ENCODE results near the gene SPRR2B.
"Not testable (repeated sequence)": the region's sequence is repeated elsewhere in the genome, so short reads cannot be mapped to it uniquely, and the experiment has no call there.

Gene SPRR2B

DNA sequence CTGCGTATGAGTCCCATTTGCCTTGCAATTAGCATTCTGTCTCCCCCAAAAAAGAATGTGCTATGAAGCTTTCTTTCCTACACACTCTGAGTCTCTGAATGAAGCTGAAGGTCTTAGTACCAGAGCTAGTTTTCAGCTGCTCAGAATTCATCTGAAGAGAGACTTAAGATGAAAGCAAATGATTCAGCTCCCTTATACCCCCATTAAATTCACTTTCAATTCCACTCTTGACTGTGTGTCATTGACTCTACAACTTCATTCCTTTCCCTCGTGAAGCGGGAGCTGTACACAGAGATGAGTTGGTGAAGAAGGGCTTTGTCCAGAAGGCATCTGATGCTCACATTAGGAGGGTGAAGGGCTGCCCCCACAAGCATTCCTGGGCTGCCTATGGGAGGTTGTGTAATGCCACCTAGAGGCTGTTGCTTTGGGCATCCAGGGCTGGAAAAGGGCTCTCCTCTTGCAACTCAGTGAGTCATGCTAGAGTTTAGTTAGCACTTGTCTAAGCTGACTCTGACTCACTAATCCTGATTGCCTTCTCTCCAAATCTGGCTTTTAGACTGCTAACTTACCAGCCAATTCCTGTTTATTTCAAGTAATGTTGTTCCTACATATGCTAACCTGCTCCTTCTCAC is 38.6 kb downstream of the SPRR2B start:
- DNase-seq (ENCODE audit: low spot score), result peak; percentile 1

DNA sequence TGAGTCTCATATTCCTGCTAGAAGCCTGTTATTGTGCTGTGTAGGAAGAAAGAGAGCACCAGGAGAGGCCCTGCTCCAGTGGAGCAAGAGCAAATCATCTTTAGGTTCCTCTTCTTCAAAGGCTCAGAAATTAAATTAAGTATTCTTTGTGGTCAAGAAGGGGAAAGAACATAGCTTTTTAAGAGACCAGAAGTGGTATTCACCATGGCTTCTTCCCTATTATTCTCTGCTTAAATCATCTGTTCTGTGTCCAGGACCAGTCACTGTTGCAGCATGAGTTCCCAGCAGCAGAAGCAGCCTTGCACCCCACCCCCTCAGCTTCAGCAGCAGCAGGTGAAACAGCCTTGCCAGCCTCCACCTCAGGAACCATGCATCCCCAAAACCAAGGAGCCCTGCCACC is 39.3 kb downstream of the SPRR2B start:
- DNase-seq (ENCODE audit: low spot score), result no peak

DNA sequence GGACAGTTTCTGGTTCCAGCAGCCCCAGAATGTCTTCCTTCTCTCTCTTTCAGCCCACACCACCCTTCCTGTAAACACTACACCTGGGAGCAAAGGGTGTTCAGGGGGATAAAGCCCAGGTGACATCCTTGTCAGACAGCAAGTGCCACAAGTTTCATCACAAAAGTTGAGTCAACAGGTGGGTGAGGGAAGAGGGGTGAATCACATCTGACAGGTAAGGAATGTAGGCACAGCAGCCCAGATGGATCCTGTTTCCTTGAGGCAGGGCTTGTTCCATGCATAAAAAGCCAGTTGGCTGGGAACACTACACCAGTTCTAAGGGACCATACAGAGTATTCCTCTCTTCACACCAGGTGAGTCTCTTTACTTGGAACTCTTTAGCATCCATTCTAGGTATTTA is 40.5 kb downstream of the SPRR2B start, which contains the start of gene SPRR1B:
Gene SPRR1B, plus strand, starts transcription at position 309 of the 400 bp plus-strand sequence. CDS start 1,143 bp downstream, outside the sequence.
- no peak for DNase-seq (ENCODE audit: low spot score)

DNA sequence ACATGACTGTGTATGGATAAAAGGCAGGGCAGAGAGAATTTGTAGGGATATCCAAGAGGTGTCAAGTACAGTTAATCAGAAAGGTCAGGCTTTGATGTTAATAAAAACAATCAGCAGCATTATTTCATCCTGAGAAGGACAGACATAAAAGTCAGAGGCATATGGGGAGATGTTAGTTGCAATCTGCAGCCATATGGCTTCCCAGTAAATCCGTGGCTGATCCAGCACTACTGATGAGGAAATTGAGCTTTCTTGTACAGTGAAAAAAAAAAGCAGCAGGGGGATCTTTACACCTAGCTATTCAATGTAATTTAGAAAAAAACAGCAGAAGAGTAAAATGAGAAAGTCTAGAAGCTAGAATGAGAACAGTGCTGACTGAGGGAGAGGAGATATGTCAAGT is 42.6 kb downstream of the SPRR2B start:
- DNase-seq (ENCODE audit: low spot score), result no peak

DNA sequence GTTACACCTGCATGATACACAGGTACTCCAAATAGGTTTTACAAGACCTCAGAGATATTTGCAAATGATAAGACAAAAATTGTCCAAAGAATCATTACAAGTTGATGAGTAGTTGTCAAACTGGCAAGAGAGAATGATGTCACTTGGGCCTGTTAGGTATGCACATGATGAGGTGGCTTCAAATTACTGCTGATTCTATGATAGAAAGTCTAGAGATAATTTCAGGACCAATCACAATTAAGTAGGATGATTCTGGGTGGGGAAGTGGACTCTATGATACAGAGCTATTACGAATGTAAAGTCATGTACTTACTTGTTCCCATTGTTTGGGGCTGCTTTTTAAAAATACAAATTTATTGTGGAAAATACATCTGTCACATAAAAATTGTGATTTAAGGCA is 45.6 kb downstream of the SPRR2B start:
- no peak for DNase-seq (ENCODE audit: low spot score)

DNA sequence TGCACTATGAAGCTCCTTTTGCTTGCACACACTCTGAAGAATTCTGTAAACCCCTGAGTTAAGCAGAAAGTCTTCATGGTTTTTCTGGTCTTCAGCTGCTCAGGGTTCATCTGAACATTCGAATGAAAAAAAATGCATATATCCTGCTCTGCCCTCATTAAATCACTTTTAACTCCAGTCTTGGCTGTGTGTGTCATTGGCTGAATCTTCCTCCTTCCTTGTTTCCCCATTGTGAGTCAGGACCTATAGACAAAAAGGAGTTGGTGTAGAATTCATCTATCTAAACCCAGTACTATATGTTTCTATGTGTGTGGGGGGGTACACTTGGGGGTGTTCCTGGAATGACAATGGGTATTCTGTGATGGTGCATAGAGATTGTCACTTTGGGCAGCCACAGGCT is 47.0 kb downstream of the SPRR2B start:
- DNase-seq (ENCODE audit: low spot score), result no peak

DNA sequence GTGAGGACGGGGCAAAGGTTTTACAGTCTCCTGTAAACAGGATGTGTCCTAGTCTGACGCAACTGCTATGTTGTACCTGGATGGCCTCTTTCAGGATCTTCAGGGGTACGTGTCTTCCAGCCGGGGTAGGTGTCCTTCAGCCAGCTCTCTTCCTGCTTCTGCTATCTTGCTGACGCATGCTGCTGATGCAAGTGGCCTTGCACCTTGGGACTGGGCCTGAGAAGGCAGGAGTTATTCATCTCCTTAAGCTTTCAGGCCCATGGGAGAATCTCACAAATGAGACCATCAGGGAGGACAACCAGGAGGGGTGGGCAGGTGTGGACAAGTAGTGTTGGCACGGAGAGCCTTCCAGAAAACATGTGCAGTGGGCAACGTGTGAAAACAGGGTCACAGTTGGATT is 48.3 kb downstream of the SPRR2B start:
- DNase-seq (ENCODE audit: low spot score), result no peak

DNA sequence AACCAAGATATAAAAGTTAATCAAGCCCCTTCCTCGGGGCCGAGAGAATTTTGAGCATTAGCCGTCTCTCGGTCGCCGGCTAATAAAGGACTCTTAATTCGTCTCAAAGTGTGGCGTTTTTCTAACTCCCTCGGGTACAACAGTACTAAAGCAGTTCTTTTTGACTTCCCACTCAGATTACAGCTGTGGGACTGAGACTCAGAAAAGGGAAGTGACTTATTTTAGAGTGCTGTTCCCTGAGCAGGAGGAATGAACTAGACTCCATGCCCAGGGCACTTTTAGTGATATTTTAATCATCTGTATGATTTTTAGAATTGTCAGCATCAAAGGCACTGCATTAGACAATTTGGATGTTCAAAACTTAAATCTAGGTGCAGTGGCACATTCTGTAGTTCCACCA is 49.1 kb downstream of the SPRR2B start:
- DNase-seq (ENCODE audit: low spot score), result not testable (repeated sequence)

DNA sequence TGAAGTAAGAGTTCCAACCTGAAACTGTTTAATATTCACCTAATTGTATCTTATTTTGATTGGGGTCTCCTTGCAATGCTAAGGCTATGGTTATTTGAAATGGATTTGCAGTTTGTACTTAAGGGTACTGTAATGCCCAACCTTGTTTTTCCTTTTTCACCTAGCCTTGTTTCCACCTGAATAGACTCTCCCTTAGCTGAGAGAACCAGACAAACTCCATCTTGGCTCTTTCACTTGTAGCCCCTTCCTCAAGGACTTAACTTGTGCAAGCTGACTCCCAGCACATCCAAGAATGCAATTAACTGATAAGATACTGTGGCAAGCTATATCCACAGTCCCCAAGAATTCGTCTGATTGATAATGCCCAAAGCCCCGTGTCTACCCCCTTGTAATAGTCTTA is 49.6 kb downstream of the SPRR2B start:
- DNase-seq (ENCODE audit: low spot score), result not testable (repeated sequence)
